Fibroblast of the aortic adventitia (primary cell): ENCODE measurements around the gene DSG3. TPM values are rescaled to one million over a fixed set of nuclear protein-coding genes. Genes with fewer than 3 reads are reported as not detected.

ENCODE experiments used
- DNase-seq: peaks from one replicate; pipeline ENCODE4 v3.0.0-alpha.2; 2010; ENCODE audit warnings: low read depth
- H3K4me3 ChIP-seq: 2 replicates; pipeline ENCODE4 v1.5.1; 2011; ENCODE audit warnings: low read depth, mild to moderate bottlenecking, control low read depth, low read length, moderate library complexity
- CTCF ChIP-seq: IDR thresholded peaks from 2 replicates; pipeline ENCODE4 v1.5.1; 2011; ENCODE audit warnings: mild to moderate bottlenecking, low read length, control low read depth, inconsistent platforms; ENCODE audit not compliant: insufficient read depth
- total RNA-seq: library from RNA; depleted of rRNA; stranded (reverse); fragments of >200 nt; gene quantifications from 2 replicates; pipeline ENCODE4 v1.2.3, GENCODE V29; 2012; ENCODE audit warnings: low replicate concordance

DSG3 gene
- total RNA-seq, 1 donor: not detected

GRCh38 chr18:31486165-31486564 lies 38.6 kb downstream of the DSG3 start:
- TF ChIP-seq CTCF: no peak
- H3K4me3 ChIP-seq: no peak overlapping the region
- DNase-seq: peak; percentile 34

GRCh38 chr18:31487246-31488015 lies 39.9 kb downstream of the DSG3 start:
- DNase-seq: peak; percentile 66
- no peak overlapping the region for H3K4me3 ChIP-seq
- TF ChIP-seq CTCF: no peak

GRCh38 chr18:31489311-31489710 lies 41.8 kb downstream of the DSG3 start:
- DNase-seq: no peak
- no peak for TF ChIP-seq CTCF
- H3K4me3 ChIP-seq: no peak overlapping the region

GRCh38 chr18:31490387-31490786 lies 42.8 kb downstream of the DSG3 start:
- no peak for TF ChIP-seq CTCF
- H3K4me3 ChIP-seq: no peak overlapping the region
- no peak for DNase-seq

- DNase-seq: no peak
- no peak overlapping the region for H3K4me3 ChIP-seq
- no peak for TF ChIP-seq CTCF
Observed at GRCh38 chr18:31490833-31491232, 43.3 kb downstream of the DSG3 start.

- H3K4me3 ChIP-seq: no peak overlapping the region
- DNase-seq: no peak
- no peak for TF ChIP-seq CTCF
Observed at GRCh38 chr18:31491586-31491985, 44.0 kb downstream of the DSG3 start.

- no peak for TF ChIP-seq CTCF
- DNase-seq: no peak
- no peak overlapping the region for H3K4me3 ChIP-seq
Observed at GRCh38 chr18:31492671-31493070, 45.1 kb downstream of the DSG3 start.
